HEK293T (cell line): ENCODE measurements around the gene KCTD10.
"Not testable (repeated sequence)": the region's sequence is repeated elsewhere in the genome, so short reads cannot be mapped to it uniquely, and the experiment has no call there.

ENCODE experiments used
- CTCF ChIA-PET: fragments of 350-600 bp; formaldehyde crosslinking; extraction: SDS; loops from one replicate; lab custom pipeline; 2021; ENCODE audit warnings: antibody characterized with exemption, inconsistent platforms; lab: Yijun Ruan, JAX
- POLR2A ChIA-PET: fragments of 350-600 bp; formaldehyde crosslinking; extraction: SDS; loops from one replicate; lab custom pipeline; 2020; ENCODE audit warnings: antibody characterized with exemption, inconsistent platforms; lab: Yijun Ruan, JAX
- DNase-seq: peaks from one replicate; pipeline ENCODE4 v3.0.0; 2012; ENCODE audit warnings: mixed read lengths; ENCODE audit errors: extremely low spot score
- ARNT ChIP-seq: fragments of 450-650 bp; IDR thresholded peaks from 2 replicates; pipeline ENCODE4 v1.6.1; 2017; ENCODE audit warnings: mild to moderate bottlenecking
- BHLHE40 ChIP-seq: fragments of 450-650 bp; IDR thresholded peaks from 2 replicates; pipeline ENCODE4 v1.6.1; 2016; ENCODE audit warnings: mild to moderate bottlenecking, moderate library complexity, borderline replicate concordance
- CTBP1 ChIP-seq: fragments of 450-650 bp; IDR thresholded peaks from 2 replicates; pipeline ENCODE4 v1.6.1; 2016; ENCODE audit warnings: borderline replicate concordance
- ELF4 ChIP-seq: fragments of 450-650 bp; IDR thresholded peaks from 2 replicates; pipeline ENCODE4 v1.6.1; 2017; ENCODE audit warnings: antibody characterized with exemption
- FOXA1 ChIP-seq: fragments of 450-650 bp; IDR thresholded peaks from 2 replicates; pipeline ENCODE4 v1.6.1; 2016; ENCODE audit warnings: mild to moderate bottlenecking
- FOXK2 ChIP-seq: fragments of 450-650 bp; IDR thresholded peaks from 2 replicates; pipeline ENCODE4 v1.6.1; 2016; ENCODE audit warnings: mild to moderate bottlenecking
- FOXM1 ChIP-seq: fragments of 450-650 bp; IDR thresholded peaks from 2 replicates; pipeline ENCODE4 v1.6.1; 2017; ENCODE audit warnings: mild to moderate bottlenecking, borderline replicate concordance
- HDGF ChIP-seq: fragments of 450-650 bp; IDR thresholded peaks from 2 replicates; pipeline ENCODE4 v1.6.1; 2017; ENCODE audit warnings: antibody characterized with exemption, borderline replicate concordance
- L3MBTL2 ChIP-seq: fragments of 450-650 bp; conservative IDR thresholded peaks from 2 replicates; pipeline ENCODE4 v1.6.1; 2016; ENCODE audit warnings: mild to moderate bottlenecking
- LEF1 ChIP-seq: fragments of 450-650 bp; IDR thresholded peaks from 2 replicates; pipeline ENCODE4 v1.6.1; 2017; ENCODE audit warnings: mild to moderate bottlenecking, borderline replicate concordance
- NFRKB ChIP-seq: fragments of 450-650 bp; IDR thresholded peaks from 2 replicates; pipeline ENCODE4 v1.6.1; 2016; ENCODE audit warnings: mild to moderate bottlenecking, moderate library complexity
- SP1 ChIP-seq: fragments of 450-650 bp; IDR thresholded peaks from 2 replicates; pipeline ENCODE4 v1.6.1; 2017
- SUZ12 ChIP-seq: fragments of 450-650 bp; IDR thresholded peaks from 2 replicates; pipeline ENCODE4 v1.6.1; 2016; ENCODE audit warnings: mild to moderate bottlenecking
- TARDBP ChIP-seq: fragments of 450-650 bp; IDR thresholded peaks from 2 replicates; pipeline ENCODE4 v1.6.1; 2016
- ZNF384 ChIP-seq: fragments of 450-650 bp; IDR thresholded peaks from 2 replicates; pipeline ENCODE4 v1.6.1; 2016
- TF ChIP-seq, protein P1 (sequence below): fragments of 450-650 bp; IDR thresholded peaks from 2 replicates; pipeline ENCODE4 v1.6.1; 2016

The KCTD10 gene

DNA sequence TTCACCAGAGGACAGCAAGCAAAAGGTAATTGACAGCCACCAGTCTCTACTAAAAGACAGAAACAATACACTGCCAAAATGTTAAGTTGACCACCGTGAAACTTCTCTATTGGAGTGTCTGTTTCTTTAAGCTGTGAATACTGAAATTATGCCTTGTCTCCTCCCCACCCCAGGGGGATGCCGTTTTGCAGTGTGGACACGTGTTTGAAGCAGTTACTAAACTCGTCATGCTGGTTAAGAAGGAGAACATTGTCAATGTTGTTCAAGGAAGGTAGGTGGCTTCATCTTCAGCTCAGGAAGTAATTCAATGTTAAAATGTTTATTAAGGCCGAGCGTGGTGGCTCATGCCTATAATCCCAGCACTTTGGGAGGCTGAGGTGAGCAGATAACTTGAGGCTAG lies 32.8 kb downstream of the KCTD10 start:
- no peak for DNase-seq
- ChIA-PET CTCF (no interaction called here), POLR2A (no interaction called here)
- no peak for TF ChIP-seq ARNT
- TF ChIP-seq ZNF384 = no peak
- TF ChIP-seq L3MBTL2 = no peak
- no peak for TF ChIP-seq HDGF
- no peak for TF ChIP-seq ELF4
- TF ChIP-seq FOXM1 = no peak
- TF ChIP-seq, protein P1, sequence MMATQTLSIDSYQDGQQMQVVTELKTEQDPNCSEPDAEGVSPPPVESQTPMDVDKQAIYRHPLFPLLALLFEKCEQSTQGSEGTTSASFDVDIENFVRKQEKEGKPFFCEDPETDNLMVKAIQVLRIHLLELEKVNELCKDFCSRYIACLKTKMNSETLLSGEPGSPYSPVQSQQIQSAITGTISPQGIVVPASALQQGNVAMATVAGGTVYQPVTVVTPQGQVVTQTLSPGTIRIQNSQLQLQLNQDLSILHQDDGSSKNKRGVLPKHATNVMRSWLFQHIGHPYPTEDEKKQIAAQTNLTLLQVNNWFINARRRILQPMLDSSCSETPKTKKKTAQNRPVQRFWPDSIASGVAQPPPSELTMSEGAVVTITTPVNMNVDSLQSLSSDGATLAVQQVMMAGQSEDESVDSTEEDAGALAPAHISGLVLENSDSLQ = no peak
- no peak for TF ChIP-seq NFRKB
- TF ChIP-seq SUZ12 = no peak

DNA sequence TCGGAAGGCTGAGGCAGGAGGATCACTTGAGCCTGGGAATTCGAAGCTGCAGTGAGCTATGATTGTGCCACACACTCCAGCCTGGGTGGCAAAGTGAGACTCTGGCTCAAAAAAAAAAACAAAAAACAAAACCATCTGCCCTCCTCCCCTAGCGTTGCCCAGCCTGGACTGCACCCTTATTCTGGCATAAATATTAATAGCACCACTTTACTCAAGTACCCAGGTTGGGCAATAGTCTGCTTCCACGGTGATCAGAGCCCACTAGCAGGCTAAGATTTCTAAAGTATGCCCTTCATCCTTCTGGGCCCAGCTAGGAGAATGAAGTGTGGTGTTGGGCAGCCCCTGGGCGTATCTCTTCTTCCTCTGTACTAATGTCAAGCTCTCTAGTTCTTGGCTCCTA lies 33.3 kb downstream of the KCTD10 start:
- POLR2A ChIA-PET = no interaction called here
- no peak for TF ChIP-seq ZNF384
- CTCF ChIA-PET = interaction anchor here (0.9 kb wide), 1 partner anchor 11 kb away, joined by 3 read pairs; no protein-coding TSS in a partner anchor
- no peak for DNase-seq

DNA sequence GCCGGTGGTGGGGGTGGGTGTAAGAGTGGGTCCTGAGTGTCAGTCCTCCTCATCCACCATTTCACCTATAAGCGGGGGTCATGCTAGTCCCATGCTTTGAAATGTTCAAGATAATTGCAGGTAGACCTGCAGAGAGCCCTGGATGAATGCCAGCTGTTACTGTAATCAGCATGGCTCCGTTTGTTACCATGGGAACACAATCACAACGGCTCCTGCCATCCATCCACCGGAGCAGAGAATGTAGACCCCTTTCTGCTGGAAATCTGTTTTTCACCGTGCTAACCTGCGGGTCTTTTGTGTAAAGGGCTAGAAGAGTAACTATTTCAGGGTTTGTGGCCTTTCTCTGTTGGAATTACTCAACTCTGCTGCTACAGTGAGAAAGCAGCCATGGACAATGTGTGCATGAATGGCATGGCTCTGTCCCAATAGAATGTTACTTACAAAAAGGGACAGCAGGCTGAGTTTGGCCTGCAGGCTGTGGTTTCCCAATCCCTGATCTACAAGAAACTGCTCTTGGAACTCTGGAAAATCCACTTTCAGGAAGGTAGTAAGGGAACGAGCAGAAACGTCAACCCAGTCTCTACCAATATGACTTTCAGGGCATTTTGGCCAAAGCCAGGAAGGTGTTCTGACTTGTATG lies 36.1 kb downstream of the KCTD10 start:
- no peak for DNase-seq
- no peak for TF ChIP-seq L3MBTL2
- ChIA-PET CTCF (interaction anchor here (1.8 kb wide), 1 partner anchor 13 kb away, joined by 5 read pairs; no protein-coding TSS in a partner anchor), POLR2A (no interaction called here)

DNA sequence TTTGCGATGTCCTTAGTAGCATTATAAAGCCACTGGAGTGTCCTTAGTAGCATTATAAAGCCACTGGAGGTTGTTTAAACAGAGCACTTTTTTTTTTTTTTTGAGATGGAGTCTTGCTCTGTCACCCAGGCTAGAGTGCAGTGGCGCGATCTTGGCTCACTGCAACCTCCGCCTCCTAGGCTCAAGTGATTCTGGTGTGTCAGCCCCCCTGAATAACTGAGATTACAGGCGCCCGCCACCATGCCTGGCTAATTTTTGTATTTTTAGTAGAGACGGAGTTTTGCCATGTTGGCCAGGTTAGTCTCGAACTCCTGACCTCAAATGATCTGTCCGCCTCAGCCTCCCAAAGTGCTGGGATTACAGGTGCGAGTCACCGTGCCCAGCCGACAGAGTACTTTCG lies 37.1 kb downstream of the KCTD10 start:
- POLR2A ChIA-PET, DNase-seq: not testable (repeated sequence)
- CTCF ChIA-PET = interaction anchor here (1.8 kb wide), 1 partner anchor 12 kb away, joined by 5 read pairs; no protein-coding TSS in a partner anchor

DNA sequence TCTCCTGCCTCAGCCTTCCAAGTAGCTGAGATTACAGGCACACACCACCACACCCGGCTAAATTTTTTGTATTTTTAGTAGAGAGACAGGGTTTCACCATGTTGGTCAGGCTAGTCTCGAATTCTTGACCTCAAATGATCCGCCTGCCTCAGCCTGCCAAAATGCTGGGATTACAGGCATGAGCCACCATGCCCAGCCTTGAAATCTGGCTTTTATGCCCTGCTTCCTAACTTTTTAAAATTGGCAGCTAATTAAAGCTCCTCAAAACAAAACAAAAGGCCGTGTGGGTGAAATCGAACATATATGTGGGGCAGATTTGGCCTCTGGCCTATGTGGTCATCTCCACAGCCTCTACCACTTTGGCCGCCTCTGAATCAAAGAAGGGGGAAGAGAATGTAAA lies 37.9 kb downstream of the KCTD10 start:
- no peak for TF ChIP-seq LEF1
- TF ChIP-seq SUZ12 = no peak
- TF ChIP-seq FOXA1 = no peak
- no peak for TF ChIP-seq ELF4
- TF ChIP-seq ZNF384 = no peak
- TF ChIP-seq BHLHE40 = no peak
- no peak for TF ChIP-seq SP1
- TF ChIP-seq ARNT = no peak
- no peak for DNase-seq
- ChIA-PET POLR2A (no interaction called here), CTCF (interaction anchor here (1.8 kb wide), 1 partner anchor 11 kb away, joined by 5 read pairs; no protein-coding TSS in a partner anchor)

DNA sequence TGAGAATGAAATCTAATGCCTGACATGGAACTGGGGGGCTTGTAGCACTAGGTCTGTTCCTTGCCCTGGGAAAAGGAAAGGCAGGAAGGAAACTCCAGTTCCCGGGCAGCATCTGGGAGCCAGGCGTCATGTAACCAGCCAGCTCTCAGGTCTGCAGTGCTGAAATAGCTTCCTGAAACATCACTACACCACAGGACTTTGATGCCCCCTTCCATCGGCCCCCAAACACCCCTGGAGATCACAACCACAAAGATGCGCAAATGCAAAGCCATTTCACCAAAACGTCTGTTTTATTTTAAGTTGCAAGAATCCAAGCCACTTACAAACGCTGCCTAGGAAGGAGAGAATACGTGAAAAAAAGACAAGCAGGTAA lies 40.9 kb downstream of the KCTD10 start:
- no peak for DNase-seq
- ChIA-PET POLR2A (no interaction called here), CTCF (interaction anchor here (1.6 kb wide), 1 partner anchor 8 kb away, joined by 4 read pairs; no protein-coding TSS in a partner anchor)
- TF ChIP-seq ZNF384 (no peak), LEF1 (no peak), SP1 (no peak), NFRKB (no peak), L3MBTL2 (no peak), FOXM1 (no peak), BHLHE40 (no peak), ARNT (no peak)

DNA sequence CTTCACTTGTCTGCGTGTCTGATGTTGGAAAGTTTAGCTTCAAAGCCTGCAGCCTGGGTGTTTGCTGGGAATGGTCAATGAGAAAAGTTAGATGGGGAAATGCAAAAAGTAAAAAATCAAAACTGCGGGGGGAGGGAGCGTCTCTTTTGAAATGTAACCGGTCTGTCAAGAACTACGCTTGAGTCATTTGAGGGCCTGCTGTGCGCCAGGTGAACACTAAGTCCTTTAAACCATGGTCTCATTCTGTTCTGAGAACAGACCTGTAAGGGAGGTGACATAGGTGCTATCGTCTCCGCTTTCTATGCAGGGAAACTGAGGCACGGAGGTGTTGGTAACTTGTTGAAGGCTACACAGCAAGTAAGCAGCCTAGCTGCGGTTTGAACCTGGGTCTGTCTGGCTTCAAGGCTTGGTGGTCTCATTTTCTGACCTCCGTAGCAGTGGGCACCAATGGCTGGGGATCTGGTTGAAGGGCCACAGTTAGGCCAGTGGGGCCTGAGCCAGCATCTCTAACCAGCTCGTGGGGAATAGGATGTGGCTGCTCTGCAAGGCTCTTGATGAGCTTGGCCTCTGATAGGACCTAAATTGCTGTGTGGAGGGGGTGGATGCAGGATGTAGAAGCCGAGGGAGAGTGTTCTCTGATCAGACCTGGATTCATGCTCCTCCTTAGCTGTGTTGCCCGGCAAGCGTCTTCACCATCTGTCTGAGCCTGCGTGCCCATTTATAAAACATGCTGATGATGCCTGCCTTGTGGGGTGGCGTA lies 41.5 kb downstream of the KCTD10 start:
- no peak for TF ChIP-seq NFRKB
- no peak for TF ChIP-seq ELF4
- TF ChIP-seq HDGF = no peak
- no peak for TF ChIP-seq ARNT
- TF ChIP-seq FOXM1 = no peak
- TF ChIP-seq BHLHE40 = no peak
- TF ChIP-seq SP1 = no peak
- TF ChIP-seq CTBP1 = no peak
- no peak for TF ChIP-seq TARDBP
- TF ChIP-seq FOXK2 = no peak
- TF ChIP-seq L3MBTL2 = no peak
- TF ChIP-seq FOXA1 = no peak
- TF ChIP-seq, protein P1 = no peak
- TF ChIP-seq LEF1 = no peak
- CTCF ChIA-PET = no interaction called here
- POLR2A ChIA-PET = no interaction called here
- DNase-seq = no peak

DNA sequence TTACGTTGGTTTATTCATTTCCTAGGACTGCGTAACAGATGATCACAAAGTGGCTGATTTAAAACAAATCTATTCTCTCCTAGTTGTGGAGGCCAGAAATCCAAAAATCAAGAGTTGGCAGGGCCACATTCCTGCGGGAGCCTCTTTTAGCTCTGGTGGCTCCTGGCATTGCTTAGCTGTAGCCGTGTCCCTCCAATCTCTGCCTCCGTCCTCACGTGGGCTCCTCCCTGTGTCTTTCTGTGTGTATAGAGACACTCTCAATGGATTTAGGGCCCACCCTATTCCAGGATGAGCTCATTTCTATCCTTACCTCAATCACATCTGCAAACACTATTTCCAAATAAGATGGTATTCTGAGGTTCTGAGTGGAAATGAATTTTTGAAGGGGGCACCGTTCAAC lies 42.5 kb downstream of the KCTD10 start:
- CTCF ChIA-PET = no interaction called here
- POLR2A ChIA-PET = no interaction called here
- TF ChIP-seq ZNF384 (no peak), ELF4 (no peak), SUZ12 (no peak), LEF1 (no peak), ARNT (no peak), FOXM1 (no peak), SP1 (no peak), HDGF (no peak), FOXK2 (no peak), FOXA1 (no peak), L3MBTL2 (no peak), CTBP1 (no peak)
- TF ChIP-seq, protein P1 = no peak
- no peak for DNase-seq
